K562 (cell line): ENCODE measurements around the gene ZSWIM9. TPM values are rescaled to one million over a fixed set of nuclear protein-coding genes. Genes with fewer than 3 reads are reported as not detected.
A peak's percentile ranks its signal among the peaks of the same experiment; 100 is the strongest.

Experiments
- C11orf30 ChIP-seq: fragments of 450-650 bp; IDR thresholded peaks from 2 replicates; pipeline ENCODE4 v1.6.1; 2016; ENCODE audit warnings: low read depth, mild to moderate bottlenecking
- CBX2 ChIP-seq: fragments of 200-600 bp; sonication (generic); IDR thresholded peaks from one replicate; pipeline ENCODE4 v1.6.1; 2012; ENCODE audit warnings: mild to moderate bottlenecking, low read length, inconsistent platforms; ENCODE audit not compliant: insufficient read depth, poor library complexity, severe bottlenecking
- DDX20 ChIP-seq: fragments of 450-650 bp; IDR thresholded peaks from 2 replicates; pipeline ENCODE4 v1.6.1; 2016; ENCODE audit warnings: missing genetic modification characterization, low read depth, mild to moderate bottlenecking, missing compliant biosample characterization, moderate library complexity
- HDAC6 ChIP-seq: IDR thresholded peaks from 2 replicates; pipeline ENCODE4 v1.6.1; 2012; ENCODE audit warnings: low read depth, mild to moderate bottlenecking, control low read depth, inconsistent platforms, low read length, moderate library complexity
- MBD2 ChIP-seq: sonication (generic); IDR thresholded peaks from 2 replicates; pipeline ENCODE4 v1.6.1; 2016; ENCODE audit warnings: low read depth, borderline replicate concordance
- NFIC ChIP-seq: fragments of 450-650 bp; IDR thresholded peaks from 2 replicates; pipeline ENCODE4 v1.6.1; 2017; ENCODE audit warnings: mild to moderate bottlenecking, inconsistent platforms
- NRF1 ChIP-seq, 2 experiments: fragments of 450-650 bp; IDR thresholded peaks in 1 of 2; conservative IDR thresholded peaks in 1 of 2; 2 replicates each; pipeline ENCODE4 v1.6.1; 2014; ENCODE audit warnings: mild to moderate bottlenecking in 2 of 2
- PHF20 ChIP-seq: fragments of 450-650 bp; IDR thresholded peaks from 2 replicates; pipeline ENCODE4 v1.6.1; 2018; ENCODE audit not compliant: partially characterized antibody
- TAF7 ChIP-seq: fragments of 450-650 bp; IDR thresholded peaks from 2 replicates; pipeline ENCODE4 v1.6.1; 2016; ENCODE audit warnings: missing genetic modification characterization, missing compliant biosample characterization
- WHSC1 ChIP-seq: IDR thresholded peaks from one replicate; pipeline ENCODE4 v1.6.1; 2012; ENCODE audit warnings: low read length, control low read depth, inconsistent platforms
- ZSCAN32 ChIP-seq: fragments of 450-650 bp; formaldehyde crosslinking; IDR thresholded peaks from 2 replicates; pipeline ENCODE4 v1.4.0; 2020; ENCODE audit warnings: mild to moderate bottlenecking, moderate library complexity
- polyA plus RNA-seq, 8 experiments: library from polyadenylated mRNA; depleted of rRNA in 4 of 8; stranded (reverse) in 5 of 8; unstranded in 3 of 8; fragments of >200 nt; fragmentation: Nextera tagmentation in 2 of 8; fragmentation: Illumina TruSeq in 1 of 8; extraction: Ambion mirVana in 2 of 8; extraction: Trizol in 1 of 8; gene quantifications; 2 replicates each; pipeline versions ENCODE4 v1.2.1 to v1.2.3, GENCODE V29; 2011 to 2014; ENCODE audit warnings: inconsistent platforms in 1 of 8, missing spikeins in 1 of 8
- total RNA-seq, 7 experiments: library from RNA; depleted of rRNA in 6 of 7; stranded (reverse); fragments of >200 nt in 6 of 7; fragmentation: Illumina TruSeq in 2 of 7; extraction: Trizol in 2 of 7; gene quantifications; 2 replicates each; pipeline versions ENCODE4 v1.2.1 to v1.2.3, GENCODE V29; 2011 to 2021; ENCODE audit warnings: low replicate concordance in 1 of 7
- TF ChIP-seq, protein P1 (sequence below): fragments of 450-650 bp; formaldehyde crosslinking; IDR thresholded peaks from 2 replicates; pipeline ENCODE4 v1.4.0; 2022; ENCODE audit warnings: missing genetic modification characterization
- TF ChIP-seq, protein P2 (sequence below), 2 experiments: fragments of 450-650 bp; IDR thresholded peaks; 2 replicates each; pipeline ENCODE4 v1.6.1; 2016
- TF ChIP-seq, protein P3 (sequence below): fragments of 450-650 bp; formaldehyde crosslinking; IDR thresholded peaks from 2 replicates; pipeline ENCODE4 v1.4.0; 2020; ENCODE audit warnings: mild to moderate bottlenecking, mixed read lengths

The ZSWIM9 gene
- total and polyA plus RNA-seq, 9 of the 15 experiments (the other 6 are each of a cell fraction or from before 2014, with no cell fraction given) = 0.04 to 1.4 (median 0.34) TPM; not detected in 1

DNA sequence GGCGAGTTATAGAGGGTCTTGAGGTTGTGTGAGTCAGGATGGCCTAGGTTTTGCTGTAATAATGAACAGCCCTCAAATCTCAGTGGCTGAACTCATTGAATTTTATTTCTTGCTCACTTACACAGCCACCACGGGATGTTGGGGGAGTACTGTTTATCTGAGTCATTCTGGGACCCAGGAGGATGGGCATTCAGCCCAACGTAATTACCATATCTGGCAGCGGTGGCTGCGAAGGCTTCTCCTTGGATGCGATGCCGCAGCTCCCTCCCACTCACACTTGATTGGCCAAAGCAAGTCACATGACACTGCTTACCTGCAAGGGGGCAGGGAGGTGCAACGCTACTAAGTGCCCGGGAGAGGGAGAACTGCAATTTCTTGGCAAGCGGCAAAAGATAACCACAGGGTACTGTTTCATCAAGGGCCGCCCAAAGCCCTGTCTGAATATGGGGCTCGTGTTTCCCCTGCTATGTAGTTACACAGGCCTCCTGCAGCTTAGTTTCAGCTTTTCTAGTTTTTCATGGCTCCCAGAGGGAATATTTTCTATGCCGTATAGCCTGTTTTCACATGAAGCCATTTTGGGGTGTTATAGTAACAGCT, 19.9 kb downstream of the ZSWIM9 start (continued):
- TF ChIP-seq NFIC = peak; percentile 41; the same call in 1 of the 2 replicates
- TF ChIP-seq ZSCAN32 (CRISPR knock-in tag) = no peak
- 0 out of 2 replicates have a peak, but pooled peaks have one; percentile 19 for TF ChIP-seq C11orf30
- TF ChIP-seq HDAC6 = no peak
- TF ChIP-seq NRF1 (conservative IDR thresholded peaks at IDR 0.05 in 1 of 2, IDR thresholded peaks at IDR 0.05 in 1 of 2) = 0 out of 4 replicates have a peak, but pooled peaks of 1 of the 2 experiments have one; percentile 16
- TF ChIP-seq, protein P1, sequence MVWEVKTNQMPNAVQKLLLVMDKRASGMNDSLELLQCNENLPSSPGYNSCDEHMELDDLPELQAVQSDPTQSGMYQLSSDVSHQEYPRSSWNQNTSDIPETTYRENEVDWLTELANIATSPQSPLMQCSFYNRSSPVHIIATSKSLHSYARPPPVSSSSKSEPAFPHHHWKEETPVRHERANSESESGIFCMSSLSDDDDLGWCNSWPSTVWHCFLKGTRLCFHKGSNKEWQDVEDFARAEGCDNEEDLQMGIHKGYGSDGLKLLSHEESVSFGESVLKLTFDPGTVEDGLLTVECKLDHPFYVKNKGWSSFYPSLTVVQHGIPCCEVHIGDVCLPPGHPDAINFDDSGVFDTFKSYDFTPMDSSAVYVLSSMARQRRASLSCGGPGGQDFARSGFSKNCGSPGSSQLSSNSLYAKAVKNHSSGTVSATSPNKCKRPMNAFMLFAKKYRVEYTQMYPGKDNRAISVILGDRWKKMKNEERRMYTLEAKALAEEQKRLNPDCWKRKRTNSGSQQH (CRISPR knock-in tag) = no peak
- 0 out of 2 replicates have a peak, but pooled peaks have one; percentile 33 for TF ChIP-seq MBD2
- TF ChIP-seq, protein P2, sequence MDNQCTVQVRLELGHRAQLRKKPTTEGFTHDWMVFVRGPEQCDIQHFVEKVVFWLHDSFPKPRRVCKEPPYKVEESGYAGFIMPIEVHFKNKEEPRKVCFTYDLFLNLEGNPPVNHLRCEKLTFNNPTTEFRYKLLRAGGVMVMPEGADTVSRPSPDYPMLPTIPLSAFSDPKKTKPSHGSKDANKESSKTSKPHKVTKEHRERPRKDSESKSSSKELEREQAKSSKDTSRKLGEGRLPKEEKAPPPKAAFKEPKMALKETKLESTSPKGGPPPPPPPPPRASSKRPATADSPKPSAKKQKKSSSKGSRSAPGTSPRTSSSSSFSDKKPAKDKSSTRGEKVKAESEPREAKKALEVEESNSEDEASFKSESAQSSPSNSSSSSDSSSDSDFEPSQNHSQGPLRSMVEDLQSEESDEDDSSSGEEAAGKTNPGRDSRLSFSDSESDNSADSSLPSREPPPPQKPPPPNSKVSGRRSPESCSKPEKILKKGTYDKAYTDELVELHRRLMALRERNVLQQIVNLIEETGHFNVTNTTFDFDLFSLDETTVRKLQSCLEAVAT (IDR thresholded peaks at IDR 0.05) = no peak
- TF ChIP-seq TAF7 (tag) = no peak
- no peak for TF ChIP-seq WHSC1
- TF ChIP-seq PHF20 = no peak
- TF ChIP-seq, protein P3, sequence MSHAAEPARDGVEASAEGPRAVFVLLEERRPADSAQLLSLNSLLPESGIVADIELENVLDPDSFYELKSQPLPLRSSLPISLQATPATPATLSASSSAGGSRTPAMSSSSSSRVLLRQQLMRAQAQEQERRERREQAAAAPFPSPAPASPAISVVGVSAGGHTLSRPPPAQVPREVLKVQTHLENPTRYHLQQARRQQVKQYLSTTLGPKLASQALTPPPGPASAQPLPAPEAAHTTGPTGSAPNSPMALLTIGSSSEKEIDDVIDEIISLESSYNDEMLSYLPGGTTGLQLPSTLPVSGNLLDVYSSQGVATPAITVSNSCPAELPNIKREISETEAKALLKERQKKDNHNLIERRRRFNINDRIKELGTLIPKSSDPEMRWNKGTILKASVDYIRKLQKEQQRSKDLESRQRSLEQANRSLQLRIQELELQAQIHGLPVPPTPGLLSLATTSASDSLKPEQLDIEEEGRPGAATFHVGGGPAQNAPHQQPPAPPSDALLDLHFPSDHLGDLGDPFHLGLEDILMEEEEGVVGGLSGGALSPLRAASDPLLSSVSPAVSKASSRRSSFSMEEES (CRISPR knock-in tag) = peak; percentile 92
- TF ChIP-seq CBX2 = no peak
- no peak for TF ChIP-seq DDX20 (tag)
